Stimulated activated CD4-positive, alpha-beta T cell treated with anti-CD3 and anti-CD28 coated beads, Interleukin-4, amount 100 ng/mL, for 24 hours (primary cell): ENCODE results near the gene OMP.

Experiments
- DNase-seq: peaks from one replicate; pipeline ENCODE4 v3.0.0-alpha.2; 2020

OMP gene

GRCh38 chr11:77108436-77108835 is 5.8 kb downstream of the OMP start:
- no peak for DNase-seq

DNA sequence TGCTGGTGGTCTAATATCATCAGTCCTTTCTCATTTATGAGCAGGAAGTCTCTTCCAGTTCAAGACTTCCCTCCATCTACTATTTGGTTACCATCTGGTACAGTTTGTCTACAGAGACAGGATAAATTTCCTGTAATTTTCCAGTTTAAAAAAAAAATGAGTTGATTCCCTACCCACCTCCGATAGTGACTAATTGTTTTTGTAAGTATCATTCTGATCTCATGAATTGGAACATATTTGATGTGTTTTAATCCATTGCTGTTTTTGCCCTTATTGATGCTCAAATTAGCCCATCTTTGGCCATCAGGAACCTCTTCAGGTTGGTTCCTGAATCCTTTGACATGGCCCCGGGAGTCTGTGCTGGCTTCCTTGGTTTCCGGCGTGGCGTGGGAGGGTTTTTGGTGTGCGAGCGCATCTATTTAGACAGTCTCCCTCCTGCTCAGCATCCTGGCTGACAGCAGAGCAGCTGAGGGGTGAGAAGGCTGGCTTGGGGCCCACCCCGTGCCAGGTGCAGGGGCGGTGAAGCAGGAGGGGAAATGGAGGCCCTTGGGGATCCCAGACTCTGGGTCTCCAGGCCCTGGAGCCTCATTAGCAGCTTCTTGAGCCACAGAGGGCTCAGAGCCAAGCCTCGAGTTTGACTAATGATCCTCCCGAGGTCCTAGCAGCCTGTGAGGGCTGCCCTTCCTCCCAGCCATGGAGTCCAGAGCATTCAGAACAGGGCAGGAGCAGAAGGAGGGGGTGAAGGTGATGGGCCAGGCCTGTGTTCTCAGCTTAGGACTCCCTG is 6.8 kb downstream of the OMP start:
- no peak for DNase-seq

- no peak for DNase-seq
These were observed 8.2 kb downstream of the OMP start for GRCh38 chr11:77110836-77111235.

- no peak for DNase-seq
These were observed 8.6 kb downstream of the OMP start for GRCh38 chr11:77111277-77111676.

DNA sequence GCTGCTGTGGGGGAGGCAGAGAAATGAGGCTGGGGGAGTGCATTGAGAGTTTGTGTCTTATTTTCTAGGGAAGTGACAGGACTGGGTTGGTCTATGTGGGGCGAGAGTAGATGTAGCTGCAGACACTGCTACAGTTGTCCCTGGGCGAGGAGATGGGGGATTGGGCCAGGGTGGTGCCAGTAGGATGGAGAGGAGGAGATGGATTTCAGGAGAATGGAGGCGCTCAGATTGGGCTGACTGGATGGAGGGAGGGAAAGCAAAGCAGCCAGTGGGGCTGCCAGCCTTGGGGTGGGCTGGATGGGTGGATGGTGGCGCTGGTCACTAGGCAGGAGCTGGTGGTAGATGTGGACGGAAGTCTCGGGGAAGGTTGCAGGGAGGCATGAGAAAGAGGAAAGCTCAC is 9.3 kb downstream of the OMP start:
- DNase-seq, result no peak

GRCh38 chr11:77112641-77113381 is 10.2 kb downstream of the OMP start:
- no peak for DNase-seq

- DNase-seq, result no peak
These were observed 10.9 kb downstream of the OMP start for GRCh38 chr11:77113382-77114088.

- no peak for DNase-seq
These were observed 11.4 kb downstream of the OMP start for GRCh38 chr11:77114089-77114463.

DNA sequence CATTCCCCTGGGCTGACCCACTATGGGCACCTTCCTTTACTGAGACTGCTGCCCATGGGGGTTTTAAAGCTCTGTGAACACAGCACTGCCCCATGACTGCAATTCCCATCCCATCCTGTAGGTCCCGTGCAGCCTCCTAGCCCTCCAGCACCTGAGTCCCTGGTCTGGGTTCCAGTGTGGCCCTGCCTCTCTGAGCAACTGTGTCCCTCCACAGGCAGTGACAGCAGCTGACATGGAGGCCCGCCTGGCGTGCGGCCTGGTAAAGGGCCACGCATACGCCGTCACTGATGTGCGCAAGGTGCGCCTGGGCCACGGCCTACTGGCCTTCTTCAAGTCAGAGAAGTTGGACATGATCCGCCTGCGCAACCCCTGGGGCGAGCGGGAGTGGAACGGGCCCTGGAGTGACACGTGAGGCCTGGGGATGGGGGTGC is 12.6 kb downstream of the OMP start:
- DNase-seq, result no peak

DNA sequence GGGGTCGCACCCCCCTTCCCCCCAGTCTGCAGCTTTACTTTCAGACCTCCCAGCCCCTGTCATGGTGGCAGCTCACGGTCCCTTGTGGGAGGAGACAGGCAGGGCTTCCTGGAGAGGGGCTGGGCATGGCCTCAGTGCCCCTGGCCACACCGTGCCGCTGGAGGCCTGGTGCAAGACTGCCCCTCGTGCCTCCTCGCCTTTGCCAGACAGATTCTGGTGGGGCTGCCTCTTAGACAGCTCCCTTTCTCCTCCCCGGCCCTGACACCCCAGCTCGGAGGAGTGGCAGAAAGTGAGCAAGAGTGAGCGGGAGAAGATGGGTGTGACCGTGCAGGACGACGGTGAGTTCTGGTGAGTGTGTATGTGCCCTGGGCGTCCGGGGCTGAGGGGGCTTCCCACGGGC is 13.3 kb downstream of the OMP start:
- DNase-seq, result no peak

DNA sequence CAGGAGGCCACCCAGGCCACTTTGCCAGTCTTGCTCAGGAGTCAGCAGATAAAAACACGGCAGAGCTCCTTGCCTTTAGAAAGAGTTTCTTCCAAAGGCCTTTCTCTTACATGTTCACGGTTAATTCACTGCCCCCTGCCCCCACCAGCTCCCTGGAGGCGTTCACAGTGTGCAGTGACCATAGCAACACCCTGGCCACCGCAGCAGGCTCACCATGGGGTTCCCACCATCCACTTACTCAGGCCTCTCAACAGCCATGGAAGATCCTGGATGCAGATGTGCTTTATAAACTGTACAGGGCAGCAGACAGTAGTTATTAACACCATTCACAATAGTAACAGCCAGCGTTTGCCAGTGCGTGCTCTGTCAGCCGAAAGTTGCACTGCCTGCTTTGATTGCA is 14.9 kb downstream of the OMP start:
- no peak for DNase-seq

- DNase-seq, result no peak
These were observed 15.4 kb downstream of the OMP start for GRCh38 chr11:77118086-77118485.

GRCh38 chr11:77118971-77119370 is 16.3 kb downstream of the OMP start:
- no peak for DNase-seq

DNA sequence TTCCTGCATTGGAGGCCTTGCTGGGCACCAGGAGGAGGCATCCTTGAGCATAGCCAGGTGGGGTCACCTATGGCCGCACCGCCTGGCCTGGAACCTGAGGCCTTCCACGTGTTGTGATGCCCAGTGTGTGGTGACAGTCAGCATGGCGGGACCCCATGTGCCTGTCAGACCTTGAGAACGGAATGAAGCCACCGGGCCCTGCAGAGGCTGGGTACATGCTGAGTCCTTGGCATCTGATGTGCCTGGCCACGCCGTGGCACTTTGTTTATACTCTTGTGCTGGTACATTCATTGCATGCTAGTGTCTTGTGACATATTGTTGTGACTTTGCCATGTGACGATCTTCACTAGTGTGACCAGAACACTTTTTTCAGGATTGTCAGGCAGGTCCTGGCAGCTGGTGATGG is 16.9 kb downstream of the OMP start:
- DNase-seq, result no peak

- no peak for DNase-seq
These were observed 17.9 kb downstream of the OMP start for GRCh38 chr11:77120571-77120970.

- DNase-seq, result no peak
These were observed 18.5 kb downstream of the OMP start for GRCh38 chr11:77121096-77121640.

DNA sequence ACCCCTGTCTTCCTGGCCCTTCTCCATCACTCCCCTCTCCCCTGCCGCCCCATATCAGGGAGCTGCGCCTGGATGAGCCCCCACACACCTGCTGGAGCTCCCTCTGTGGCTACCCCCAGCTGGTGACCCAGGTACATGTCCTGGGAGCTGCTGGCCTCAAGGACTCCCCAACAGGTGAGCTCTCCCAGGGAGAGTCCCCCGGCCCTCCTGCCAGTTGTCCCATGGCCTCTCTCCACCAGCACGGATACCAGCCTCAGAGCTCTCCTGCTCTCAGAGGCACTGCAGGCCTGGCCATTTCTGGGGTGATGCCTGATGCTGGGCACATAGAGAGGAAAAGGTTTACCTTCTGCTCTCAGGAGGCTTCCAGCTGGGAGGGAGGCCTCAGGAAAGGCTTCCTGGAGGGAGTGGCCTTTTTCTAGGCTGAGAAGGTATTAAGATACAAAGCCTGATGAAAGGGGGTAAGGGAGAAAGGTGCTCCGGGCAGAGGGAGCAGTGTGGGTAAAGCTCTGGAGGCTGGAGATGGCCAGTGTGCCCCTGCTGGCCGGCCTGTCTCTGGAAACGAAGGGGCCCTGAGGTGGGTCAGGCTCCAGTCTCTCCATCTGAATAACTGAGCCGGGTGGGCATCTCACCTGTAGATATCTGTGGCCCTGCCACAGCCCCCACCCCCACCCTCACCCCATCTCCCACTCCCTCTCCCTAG is 19.4 kb downstream of the OMP start:
- no peak for DNase-seq

DNA sequence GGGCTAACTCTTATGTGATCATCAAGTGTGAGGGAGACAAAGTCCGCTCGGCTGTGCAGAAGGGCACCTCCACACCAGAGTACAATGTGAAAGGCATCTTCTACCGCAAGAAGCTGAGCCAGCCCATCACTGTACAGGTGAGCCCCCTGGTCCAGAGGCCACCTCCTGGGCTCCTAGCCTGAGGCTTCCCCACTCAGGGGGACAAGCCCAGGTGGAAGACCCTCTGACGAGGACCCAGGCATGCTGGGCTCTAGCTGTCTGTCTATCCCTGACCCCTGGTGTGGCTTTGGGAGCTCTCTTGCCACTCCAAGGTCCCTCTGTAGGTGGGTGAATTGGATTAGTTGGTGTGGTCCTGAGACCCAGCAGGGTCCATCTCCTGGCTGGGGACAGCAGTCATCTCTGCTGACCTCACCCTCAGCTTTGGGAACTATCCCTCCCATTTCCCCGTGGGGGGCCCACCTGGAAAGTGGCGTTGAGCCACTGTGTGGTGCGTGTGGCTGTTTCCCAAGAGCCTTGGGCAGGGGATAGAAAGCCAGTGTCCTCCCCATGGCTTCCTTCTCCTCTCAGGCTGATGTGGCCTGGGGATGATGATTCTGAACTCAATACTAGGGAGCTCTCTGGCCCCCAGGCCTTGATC is 20.1 kb downstream of the OMP start:
- DNase-seq, result no peak

DNA sequence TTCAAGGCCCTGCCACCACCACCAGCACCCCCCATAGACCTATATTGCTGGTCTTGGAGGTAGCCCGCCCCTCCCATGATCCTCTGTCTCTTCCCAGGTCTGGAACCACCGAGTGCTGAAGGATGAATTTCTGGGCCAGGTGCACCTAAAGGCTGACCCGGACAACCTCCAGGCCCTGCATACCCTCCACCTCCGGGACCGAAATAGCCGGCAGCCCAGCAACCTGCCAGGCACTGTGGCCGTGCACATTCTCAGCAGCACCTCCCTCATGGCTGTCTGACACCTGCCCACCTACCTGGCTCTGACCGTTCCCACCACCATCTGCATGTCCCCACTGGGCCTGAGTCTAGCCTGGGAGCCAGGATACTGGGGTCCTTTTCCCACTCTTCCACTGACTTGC is 21.0 kb downstream of the OMP start:
- no peak for DNase-seq

GRCh38 chr11:77124041-77124440 is 21.4 kb downstream of the OMP start:
- no peak for DNase-seq

DNA sequence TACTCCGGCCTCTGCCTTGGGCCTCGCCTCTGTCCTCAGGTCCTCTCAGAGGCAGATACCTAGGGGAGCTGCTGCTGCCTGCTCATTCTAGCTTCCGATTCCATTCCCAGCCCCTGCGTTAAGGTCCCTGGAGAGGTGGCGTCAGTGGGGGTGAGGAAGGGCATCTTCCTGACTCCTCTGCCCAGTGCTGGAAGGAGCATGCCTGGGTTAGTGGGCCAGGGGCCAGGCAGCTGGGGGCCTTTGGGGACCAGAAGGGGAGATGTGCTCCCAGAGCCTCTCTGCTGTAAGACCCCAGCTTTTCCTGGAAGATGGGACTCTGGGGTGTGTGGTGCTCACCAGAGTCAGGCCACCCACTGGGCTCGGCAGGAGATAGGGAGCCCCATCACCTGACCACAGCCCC is 21.8 kb downstream of the OMP start:
- no peak for DNase-seq

DNA sequence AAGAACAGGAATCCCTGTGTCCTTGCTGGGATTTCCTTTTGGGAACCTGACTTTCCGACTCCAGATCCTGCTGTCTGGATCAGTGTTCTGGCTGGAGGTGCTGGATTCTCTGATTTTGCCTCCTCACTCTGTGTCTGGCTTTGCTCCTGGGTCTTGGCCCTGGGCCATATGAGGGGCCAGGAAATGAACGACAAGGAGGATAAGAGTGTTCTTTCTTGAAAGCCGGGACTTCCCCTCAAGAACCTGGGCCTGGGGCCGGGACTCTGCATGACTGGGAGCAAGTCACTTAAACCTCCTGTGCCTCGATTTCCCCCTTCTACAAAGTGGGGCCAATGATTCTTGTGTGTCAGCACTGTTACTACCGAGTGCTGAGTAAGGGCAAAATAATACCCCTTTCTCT is 22.6 kb downstream of the OMP start:
- no peak for DNase-seq

DNA sequence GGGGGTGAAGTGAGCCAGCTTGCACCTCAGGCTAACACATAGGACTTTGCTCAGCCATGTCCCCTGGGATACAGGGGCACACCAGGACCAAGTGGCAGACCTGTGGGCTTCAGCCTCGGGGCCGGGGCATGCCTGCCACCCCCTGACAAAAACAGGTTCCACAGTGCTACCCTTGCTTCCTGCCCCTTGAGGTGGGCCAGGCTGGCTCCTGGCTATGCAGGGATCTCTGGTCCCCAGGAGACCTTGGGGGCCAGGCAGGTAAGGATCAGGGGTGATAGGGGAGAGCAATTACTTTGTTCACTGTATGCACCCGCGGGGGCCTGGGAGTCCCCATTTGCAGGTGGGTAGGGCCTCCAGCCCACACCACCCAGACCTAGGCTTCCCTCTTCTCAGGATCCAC is 23.1 kb downstream of the OMP start:
- no peak for DNase-seq
